Cardiac muscle cell (in vitro differentiated cells and primary cell): Measurements from ENCODE around the gene BLOC1S3. TPM values are rescaled to one million over a fixed set of nuclear protein-coding genes. Genes with fewer than 3 reads are reported as not detected.

Source experiments
- DNase-seq, 2 donors: peaks; one replicate each; pipeline versions ENCODE4 v3.0.0 to v3.0.0-alpha.2; 2010 to 2017; ENCODE audit warnings: low read depth in 1 of 2, low spot score in 1 of 2
- H3K27ac ChIP-seq: fragments of 200-600 bp; sonication (generic); 2 replicates; pipeline ENCODE4 v1.5.1; 2016
- H3K27me3 ChIP-seq: fragments of 200-600 bp; sonication (generic); 2 replicates; pipeline ENCODE4 v1.6.0; 2016; ENCODE audit warnings: control low read depth
- H3K36me3 ChIP-seq: fragments of 200-600 bp; sonication (generic); 2 replicates; pipeline ENCODE4 v1.5.1; 2016; ENCODE audit warnings: control low read depth
- H3K4me1 ChIP-seq: fragments of 200-600 bp; sonication (generic); 2 replicates; pipeline ENCODE4 v1.8.1; 2017; ENCODE audit warnings: low read depth, mild to moderate bottlenecking, mixed run types
- H3K4me3 ChIP-seq: fragments of 200-600 bp; sonication (generic); 2 replicates; pipeline ENCODE4 v1.5.1; 2016; ENCODE audit warnings: mild to moderate bottlenecking
- H3K9me3 ChIP-seq: fragments of 200-600 bp; sonication (generic); 2 replicates; pipeline ENCODE4 v1.5.1; 2017; ENCODE audit warnings: low read depth, mild to moderate bottlenecking, control low read depth
- CTCF ChIP-seq: IDR thresholded peaks from 2 replicates; pipeline ENCODE4 v1.5.1; 2012; ENCODE audit warnings: low read depth, mild to moderate bottlenecking, low read length
- polyA plus RNA-seq: library from polyadenylated mRNA; unstranded; fragments of >200 nt; fragmentation: Nextera tagmentation; extraction: Ambion mirVana; gene quantifications from 2 replicates; pipeline ENCODE4 v1.2.1, GENCODE V29; 2016
- total RNA-seq: library from RNA; depleted of rRNA; stranded (reverse); fragments of >200 nt; gene quantifications from 2 replicates; pipeline ENCODE4 v1.2.3, GENCODE V29; 2016

Gene BLOC1S3
- total and polyA plus RNA-seq, 2 experiments from 2014 or later = 6.5 to 8.2 TPM

GRCh38 chr19:45162608-45163143 is 15.9 kb upstream of the BLOC1S3 start:
- no peak for DNase-seq
- Histone ChIP-seq H3K4me1 (no peaks in the 10 kb centered on the region), H3K4me3 (no peak overlapping the region), H3K27ac (no peak overlapping the region), H3K27me3 (no peaks in the 10 kb centered on the region), H3K36me3 (no peaks in the 10 kb centered on the region), H3K9me3 (no peaks in the 10 kb centered on the region)
- TF ChIP-seq CTCF = no peak

DNA sequence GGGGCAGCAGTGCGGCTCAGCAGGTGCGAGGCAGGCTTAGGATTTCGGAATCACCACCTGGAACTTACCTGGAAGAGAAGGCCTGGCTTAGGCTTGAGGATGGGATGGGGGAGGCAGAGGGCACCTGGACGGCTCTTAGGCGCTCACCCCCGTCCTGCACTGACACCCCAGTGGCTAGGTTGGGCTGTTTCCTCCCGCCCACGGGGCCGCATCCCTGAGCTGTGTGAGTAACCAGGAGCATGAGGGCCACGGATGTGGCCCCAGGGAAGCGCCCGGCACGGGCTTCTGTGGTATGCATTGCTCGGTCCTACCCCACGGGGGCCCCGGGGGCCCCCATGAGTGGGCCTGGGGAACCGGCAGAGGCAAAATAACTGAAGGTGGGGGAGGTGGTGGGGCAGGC is 15.4 kb upstream of the BLOC1S3 start:
- no peaks in the 10 kb centered on the region for H3K27me3 ChIP-seq
- H3K36me3 ChIP-seq = no peaks in the 10 kb centered on the region
- H3K4me3 ChIP-seq = no peak overlapping the region
- no peaks in the 10 kb centered on the region for H3K9me3 ChIP-seq
- H3K27ac ChIP-seq = no peak overlapping the region
- no peak for DNase-seq
- TF ChIP-seq CTCF = no peak
- no peaks in the 10 kb centered on the region for H3K4me1 ChIP-seq

DNA sequence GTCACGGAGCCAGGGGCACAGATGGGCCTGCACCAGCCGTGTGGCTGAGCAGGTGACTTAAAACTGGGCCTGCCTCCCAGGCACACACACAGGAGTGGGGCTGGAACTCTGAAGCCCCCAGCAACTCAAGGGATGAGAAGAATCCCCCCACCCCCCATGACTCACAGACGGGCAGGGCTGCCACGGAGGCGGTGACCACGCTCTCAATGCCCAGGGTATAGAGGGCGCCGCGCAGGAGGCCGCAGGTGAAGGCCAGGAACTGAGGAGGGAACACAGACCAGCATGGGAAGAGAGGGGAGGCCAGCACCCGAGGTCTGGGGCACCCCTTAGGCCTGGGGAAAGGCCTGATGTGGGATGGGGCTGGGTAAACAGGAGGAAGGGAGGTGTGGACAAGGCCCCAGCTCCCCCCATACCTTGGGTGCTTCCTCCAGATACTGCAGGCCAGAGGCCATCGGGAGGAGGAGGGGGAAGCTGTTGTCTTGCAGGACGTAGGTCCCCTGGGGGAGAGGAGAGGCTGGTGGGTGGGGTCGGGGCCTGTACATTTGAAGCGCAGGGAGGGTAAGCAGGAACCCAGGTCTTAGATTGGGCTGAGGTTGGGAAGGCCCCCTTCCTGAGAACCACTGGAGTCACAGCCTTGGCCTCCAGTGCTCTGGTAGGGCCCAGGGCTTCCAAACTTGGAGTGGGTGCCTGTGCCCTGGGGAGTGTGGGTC is 14.7 kb upstream of the BLOC1S3 start:
- Histone ChIP-seq H3K27ac (no peak overlapping the region), H3K4me3 (no peak overlapping the region), H3K4me1 (no peaks in the 10 kb centered on the region), H3K27me3 (no peaks in the 10 kb centered on the region), H3K36me3 (no peaks in the 10 kb centered on the region), H3K9me3 (no peaks in the 10 kb centered on the region)
- no peak for DNase-seq
- no peak for TF ChIP-seq CTCF

DNA sequence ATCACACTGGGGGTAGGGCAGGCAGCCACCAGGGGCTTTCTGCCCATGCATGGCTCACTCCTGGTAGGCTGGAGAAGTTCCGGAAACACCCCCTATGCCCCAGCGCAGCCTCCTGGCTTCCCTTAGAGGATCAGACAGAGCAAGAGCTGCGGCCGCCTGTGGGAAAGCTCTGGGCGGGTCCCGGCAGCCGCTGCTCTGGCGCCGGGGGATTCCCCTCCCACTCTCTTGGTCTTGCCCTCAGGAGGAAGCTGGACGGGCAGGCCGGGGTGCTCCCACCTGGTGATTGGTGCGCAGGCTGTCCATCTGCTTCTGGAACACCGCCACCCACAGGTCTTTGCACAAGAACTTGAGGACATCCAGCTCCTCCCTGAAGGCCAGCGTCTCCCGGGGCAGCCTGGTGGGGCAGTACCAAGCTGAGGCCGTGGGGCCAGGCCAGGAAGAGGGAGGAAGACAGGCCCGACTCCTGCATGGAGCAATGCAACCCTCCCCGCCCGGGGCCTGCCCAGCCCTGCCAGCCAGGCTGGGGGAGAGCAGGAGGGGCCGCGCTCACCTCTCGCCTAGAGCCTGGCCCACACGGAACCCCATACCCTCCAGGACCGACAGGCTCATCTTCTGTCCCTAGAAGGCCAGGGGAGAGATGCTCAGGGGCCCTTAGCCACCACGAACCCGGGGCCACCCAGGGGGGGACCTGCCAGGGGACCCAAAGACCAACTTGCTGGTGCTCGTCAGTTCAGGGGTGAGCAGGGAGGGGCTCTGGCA is 13.8 kb upstream of the BLOC1S3 start:
- Histone ChIP-seq H3K27ac (no peak overlapping the region), H3K27me3 (no peaks in the 10 kb centered on the region), H3K9me3 (no peaks in the 10 kb centered on the region), H3K4me1 (no peaks in the 10 kb centered on the region), H3K4me3 (no peak overlapping the region), H3K36me3 (no peaks in the 10 kb centered on the region)
- DNase-seq = peak; percentile 48 to 89
- TF ChIP-seq CTCF = no peak

- no peak overlapping the region for H3K4me3 ChIP-seq
- no peak overlapping the region for H3K27ac ChIP-seq
- no peak for DNase-seq
- H3K9me3 ChIP-seq = no peaks in the 10 kb centered on the region
- no peaks in the 10 kb centered on the region for H3K36me3 ChIP-seq
- H3K4me1 ChIP-seq = peaks cover 6% of the 10 kb centered on the region
- TF ChIP-seq CTCF = no peak
- no peaks in the 10 kb centered on the region for H3K27me3 ChIP-seq
These were observed 11.8 kb upstream of the BLOC1S3 start for GRCh38 chr19:45166723-45167252.
